ENCODE measurements around the gene TMEM184B.
A peak's percentile ranks its signal among the peaks of the same experiment; 100 is the strongest.

- TF ChIP-seq, protein P1, sequence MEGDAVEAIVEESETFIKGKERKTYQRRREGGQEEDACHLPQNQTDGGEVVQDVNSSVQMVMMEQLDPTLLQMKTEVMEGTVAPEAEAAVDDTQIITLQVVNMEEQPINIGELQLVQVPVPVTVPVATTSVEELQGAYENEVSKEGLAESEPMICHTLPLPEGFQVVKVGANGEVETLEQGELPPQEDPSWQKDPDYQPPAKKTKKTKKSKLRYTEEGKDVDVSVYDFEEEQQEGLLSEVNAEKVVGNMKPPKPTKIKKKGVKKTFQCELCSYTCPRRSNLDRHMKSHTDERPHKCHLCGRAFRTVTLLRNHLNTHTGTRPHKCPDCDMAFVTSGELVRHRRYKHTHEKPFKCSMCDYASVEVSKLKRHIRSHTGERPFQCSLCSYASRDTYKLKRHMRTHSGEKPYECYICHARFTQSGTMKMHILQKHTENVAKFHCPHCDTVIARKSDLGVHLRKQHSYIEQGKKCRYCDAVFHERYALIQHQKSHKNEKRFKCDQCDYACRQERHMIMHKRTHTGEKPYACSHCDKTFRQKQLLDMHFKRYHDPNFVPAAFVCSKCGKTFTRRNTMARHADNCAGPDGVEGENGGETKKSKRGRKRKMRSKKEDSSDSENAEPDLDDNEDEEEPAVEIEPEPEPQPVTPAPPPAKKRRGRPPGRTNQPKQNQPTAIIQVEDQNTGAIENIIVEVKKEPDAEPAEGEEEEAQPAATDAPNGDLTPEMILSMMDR (conservative IDR thresholded peaks at IDR 0.05; ENCODE audit: low read length): peak; percentile 20; the same call in 1 of the 2 replicates
- no peak for TF ChIP-seq EZH2phosphoT487 (IDR thresholded peaks at IDR 0.05; ENCODE audit: borderline replicate concordance)
These were observed 49.4 kb downstream of the TMEM184B start for GRCh38 chr22:38223289-38223960.

Data from Loucy (cell line).